Transverse colon (tissue), 4 donors: ENCODE results near the gene RNU5D-1. TPM values are rescaled to one million over a fixed set of nuclear protein-coding genes. Genes with fewer than 3 reads are reported as not detected.

Source experiments
- DNase-seq: peaks from one replicate; pipeline ENCODE4 v3.0.0-alpha.2; 2019
- H3K27ac ChIP-seq, 4 donors: fragments of 200-600 bp; sonication (generic); 2 replicates each; pipeline ENCODE4 v1.5.1; 2016 to 2018; ENCODE audit warnings: inconsistent platforms in 4 of 4
- H3K27me3 ChIP-seq: fragments of 200-600 bp; sonication (generic); 2 replicates; pipeline ENCODE4 v1.5.1; 2017; ENCODE audit warnings: inconsistent platforms
- H3K36me3 ChIP-seq, 4 donors: fragments of 200-600 bp; sonication (generic); 2 replicates each; pipeline ENCODE4 v1.5.1; 2017 to 2019; ENCODE audit warnings: inconsistent platforms in 4 of 4
- H3K4me1 ChIP-seq, 4 donors: fragments of 200-600 bp; sonication (generic); 2 replicates each; pipeline ENCODE4 v1.5.1; 2017 to 2020; ENCODE audit warnings: inconsistent platforms in 4 of 4
- H3K4me3 ChIP-seq, 4 donors: fragments of 200-600 bp; sonication (generic); 1 replicate in 1 of 4; 2 replicates in 3 of 4; pipeline versions ENCODE4 v1.5.1 to v1.6.1; 2017 to 2019; ENCODE audit warnings: inconsistent platforms in 4 of 4
- H3K9me3 ChIP-seq, 2 donors: fragments of 200-600 bp; sonication (generic); 2 replicates each; pipeline ENCODE4 v1.5.1; 2017 to 2019; ENCODE audit warnings: inconsistent platforms in 2 of 2
- EP300 ChIP-seq: sonication (generic); formaldehyde crosslinking; IDR thresholded peaks from one replicate; pipeline ENCODE4 v1.6.1; 2017; ENCODE audit warnings: antibody characterized with exemption, low read depth
- POLR2A ChIP-seq: fragments of 450-650 bp; IDR thresholded peaks from one replicate; pipeline ENCODE4 v1.6.1; 2016; ENCODE audit warnings: antibody characterized with exemption, mild to moderate bottlenecking, moderate library complexity
- POLR2AphosphoS5 ChIP-seq, 3 donors: sonication (generic); formaldehyde crosslinking; IDR thresholded peaks; one replicate each; pipeline ENCODE4 v1.6.1; 2016; ENCODE audit warnings: antibody characterized with exemption in 3 of 3
- WGBS, 2 donors: methylation state at CpG; one replicate each; pipeline ENCODE4 v1.1.5; 2018; ENCODE audit warnings: low coverage in 1 of 2; 5-methylcytosine and 5-hydroxymethylcytosine counted together
- in situ Hi-C, 4 donors: fragments of 200-750 bp; cut with MboI; loops; one replicate each; pipeline versions ENCODE4 v1.15.0 to v1.15.1; 2017; ENCODE audit warnings: low sequenced_read_pairs in 3 of 4, low pct_ligation_motif_present in 1 of 4, low pct_unique_long_range_greater_than_20kb in 1 of 4
- intact Hi-C: fragments of 100-400 bp; cut with DNase I; formaldehyde crosslinking; loops from one replicate; pipeline ENCODE4 v1.15.1; 2023; ENCODE audit warnings: low total_unique reads
- small RNA-seq, 4 donors: library from RNA; depleted of rRNA; stranded (forward); fragments of <200 nt; gene quantifications; one replicate each; pipeline ENCODE3, GENCODE V24; 2016
- total RNA-seq, 4 donors: library from RNA; depleted of rRNA; stranded (reverse); fragments of >200 nt; gene quantifications; one replicate each; pipeline ENCODE4 v1.1.0, GENCODE V29; 2016
- TF ChIP-seq, protein P1 (sequence below), 5 experiments: fragments of 200-600 bp in 3 of 5; fragments of 450-650 bp in 2 of 5; sonication (generic) in 3 of 5; IDR thresholded peaks; 1 replicate in 2 of 5; 2 replicates in 3 of 5; pipeline ENCODE4 v1.5.1; 2016 to 2017; ENCODE audit warnings: antibody characterized with exemption in 5 of 5, inconsistent platforms in 3 of 5, mild to moderate bottlenecking in 2 of 5, moderate library complexity in 1 of 5

The RNU5D-1 gene
- total RNA-seq, 4 donors from 2014 or later, result not detected

DNA sequence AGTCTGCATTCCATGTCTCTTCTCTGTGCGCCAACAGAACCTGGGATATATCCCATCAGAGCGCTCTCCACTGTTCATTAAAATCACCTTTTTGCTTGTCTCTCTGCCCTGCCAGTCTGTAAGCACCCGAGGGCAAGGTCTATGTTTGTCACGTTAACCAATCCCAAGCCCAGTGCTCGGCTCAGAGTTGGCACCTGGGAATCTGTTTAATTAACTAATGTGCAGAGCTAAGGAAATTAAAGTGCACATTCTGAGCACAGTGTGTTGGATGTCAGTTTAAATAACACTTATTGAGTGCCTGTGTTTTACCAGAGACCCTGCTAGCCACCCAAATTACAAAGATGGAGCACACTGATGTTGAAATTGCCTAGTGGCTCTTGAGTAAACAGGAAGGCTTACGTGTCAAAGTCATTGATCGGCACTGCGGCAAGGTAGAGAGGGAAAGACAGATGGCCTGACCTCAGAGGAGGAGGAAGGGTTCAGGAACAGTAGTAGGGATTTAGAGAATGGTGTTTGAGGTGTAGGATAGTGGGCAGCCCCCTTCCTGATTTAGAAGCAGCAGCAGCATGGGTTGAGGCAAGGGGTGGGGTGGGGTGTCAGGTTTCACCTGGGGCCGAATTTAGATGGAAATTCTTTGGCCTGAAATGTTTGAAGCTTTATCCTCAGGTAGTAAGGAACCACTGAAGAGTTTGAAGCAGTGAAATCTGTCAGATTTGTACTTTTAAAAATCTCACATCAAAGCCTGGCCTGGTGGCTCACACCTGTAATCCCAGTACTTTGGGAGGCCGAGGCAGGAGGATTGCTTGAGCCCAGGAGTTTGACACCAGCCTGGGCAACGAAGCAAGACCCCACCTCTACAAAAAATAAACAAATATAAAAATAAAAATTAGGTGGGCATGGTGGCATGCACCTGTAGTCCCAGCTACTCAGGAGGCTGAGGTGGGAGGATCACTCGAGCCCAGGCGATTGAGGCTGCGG, 48.8 kb downstream of the RNU5D-1 start:
- DNase-seq, result no peak
- Histone ChIP-seq H3K27me3 (no peaks in the 10 kb centered on the region), H3K9me3 (no peaks in the 10 kb centered on the region), H3K4me1 (peaks cover 0 to 3% (median 0%) of the 10 kb centered on the region in 4 donors), H3K36me3 (no peaks in the 10 kb centered on the region), H3K4me3 (no peak overlapping the region), H3K27ac (no peak overlapping the region)
- in situ Hi-C loops (no loop called here), intact Hi-C loops (no loop called here)
- WGBS, 2 donors, result 60 to 84% methylated on average over 8 to 14 of the region's 14 CpGs
- TF ChIP-seq, protein P1, sequence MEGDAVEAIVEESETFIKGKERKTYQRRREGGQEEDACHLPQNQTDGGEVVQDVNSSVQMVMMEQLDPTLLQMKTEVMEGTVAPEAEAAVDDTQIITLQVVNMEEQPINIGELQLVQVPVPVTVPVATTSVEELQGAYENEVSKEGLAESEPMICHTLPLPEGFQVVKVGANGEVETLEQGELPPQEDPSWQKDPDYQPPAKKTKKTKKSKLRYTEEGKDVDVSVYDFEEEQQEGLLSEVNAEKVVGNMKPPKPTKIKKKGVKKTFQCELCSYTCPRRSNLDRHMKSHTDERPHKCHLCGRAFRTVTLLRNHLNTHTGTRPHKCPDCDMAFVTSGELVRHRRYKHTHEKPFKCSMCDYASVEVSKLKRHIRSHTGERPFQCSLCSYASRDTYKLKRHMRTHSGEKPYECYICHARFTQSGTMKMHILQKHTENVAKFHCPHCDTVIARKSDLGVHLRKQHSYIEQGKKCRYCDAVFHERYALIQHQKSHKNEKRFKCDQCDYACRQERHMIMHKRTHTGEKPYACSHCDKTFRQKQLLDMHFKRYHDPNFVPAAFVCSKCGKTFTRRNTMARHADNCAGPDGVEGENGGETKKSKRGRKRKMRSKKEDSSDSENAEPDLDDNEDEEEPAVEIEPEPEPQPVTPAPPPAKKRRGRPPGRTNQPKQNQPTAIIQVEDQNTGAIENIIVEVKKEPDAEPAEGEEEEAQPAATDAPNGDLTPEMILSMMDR (IDR thresholded peaks at IDR 0.05), result no peak
- TF ChIP-seq EP300 (no peak), POLR2AphosphoS5 (IDR thresholded peaks at IDR 0.05) (no peak), POLR2A (no peak)

Small RNAs within 50 kb of the gene (small RNA-seq; reads per million reads assigned to genes)
- gene RNU5D-1 (2.1 to 12.9 (median 4.0) reads per million in 4 donors), gene RNU5F-1 (0.18 to 1.1 (median 0.66) reads per million in 4 donors), gene SNORD38A (458 to 641 (median 545) reads per million in 4 donors), gene SNORD38B (0 reads per million in 4 donors), gene SNORD46 (1,020 to 4,725 (median 1,675) reads per million in 4 donors), gene SNORD55 (0 reads per million in 4 donors)

Other genes starting within 250 kb of the RNU5D-1 start
- gene TMEM53, start 56.7 kb downstream of the RNU5D-1 start, total RNA-seq, result 10 to 100 TPM; 14.2 to 40.8 (median 22.9) TPM
- gene ARMH1, start 56.5 kb downstream of the RNU5D-1 start, total RNA-seq, result 1 to 10 TPM in 1 of 4 donors, under 1 TPM in 2, not detected in 1; 0.40 to 2.5 (median 0.96) TPM
- 1 to 10 TPM in 2 of 4 donors, under 1 TPM in 1, not detected in 1; 0.95 to 8.0 (median 1.9) TPM for gene KIF2C, start 8.7 kb upstream of the RNU5D-1 start, total RNA-seq
- gene RPS8, start 44.4 kb upstream of the RNU5D-1 start, total RNA-seq, result 1,000 to 10,000 TPM in 3 of 4 donors, 100 to 1,000 TPM in 1; 505 to 1,630 (median 1,282) TPM
- 100 to 1,000 TPM in 2 of 4 donors, 10 to 100 TPM in 2; 48.8 to 208 (median 92.3) TPM for gene BEST4, start 57.0 kb upstream of the RNU5D-1 start, total RNA-seq
- gene PLK3, start 69.2 kb upstream of the RNU5D-1 start, total RNA-seq, result 10 to 100 TPM; 12.4 to 87.2 (median 16.3) TPM
- 1 to 10 TPM in 1 of 4 donors, not detected in 3; 1.4 TPM for gene DYNLT4, start 76.2 kb upstream of the RNU5D-1 start, total RNA-seq
- 10 to 100 TPM in 1 of 4 donors, 1 to 10 TPM in 3; 1.5 to 22.1 (median 3.7) TPM for gene BTBD19, start 77.4 kb upstream of the RNU5D-1 start, total RNA-seq
- 1 to 10 TPM in 1 of 4 donors, under 1 TPM in 2, not detected in 1; 0.14 to 1.2 (median 0.64) TPM for gene PTCH2, start 112.1 kb upstream of the RNU5D-1 start, total RNA-seq